Fibroblast of villous mesenchyme (primary cell): Measurements from ENCODE around the gene HOTAIR. TPM values are rescaled to one million over a fixed set of nuclear protein-coding genes. Genes with fewer than 3 reads are reported as not detected.

Source experiments
- DNase-seq: peaks from one replicate; pipeline ENCODE4 v3.0.0-alpha.2; 2010; ENCODE audit warnings: low read depth
- H3K4me3 ChIP-seq: 2 replicates; pipeline ENCODE4 v1.5.1; 2011; ENCODE audit warnings: low read depth, mild to moderate bottlenecking, low read length
- total RNA-seq: library from RNA; depleted of rRNA; stranded (reverse); fragments of >200 nt; gene quantifications from 2 replicates; pipeline ENCODE4 v1.2.3, GENCODE V29; 2012
- TF ChIP-seq, protein P1 (sequence below): IDR thresholded peaks from 2 replicates; pipeline ENCODE4 v1.5.1; 2012; ENCODE audit warnings: low read depth, mild to moderate bottlenecking, low read length; ENCODE audit not compliant: insufficient read depth

HOTAIR gene
- total RNA-seq, 1 donor, result 0.86 TPM

DNA sequence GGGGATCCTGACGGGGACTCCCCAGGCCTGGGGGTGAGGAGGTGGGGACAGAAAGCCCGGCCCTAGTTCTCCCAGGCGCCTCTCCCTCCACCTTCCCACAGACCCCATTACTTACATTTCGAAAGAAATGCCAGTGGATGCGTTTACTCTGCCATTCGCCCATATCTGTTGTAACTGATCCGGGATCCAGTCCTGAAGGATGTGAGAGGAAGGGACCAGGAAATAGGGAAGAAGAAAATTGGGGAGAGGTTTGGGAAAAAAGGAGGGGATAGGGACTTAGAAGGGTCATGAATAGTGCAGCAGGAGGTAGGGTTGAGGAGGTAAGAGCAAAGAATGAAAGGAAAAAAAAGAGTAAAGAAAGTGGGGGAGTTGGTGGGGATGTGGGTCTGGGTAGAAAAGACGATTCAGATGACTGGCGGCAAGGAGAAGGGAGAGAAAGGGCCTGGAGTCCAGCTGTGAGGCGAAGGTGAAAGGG, 18.9 kb downstream of the HOTAIR start:
- H3K4me3 ChIP-seq, result no peak overlapping the region
- no peak for DNase-seq
- TF ChIP-seq, protein P1, sequence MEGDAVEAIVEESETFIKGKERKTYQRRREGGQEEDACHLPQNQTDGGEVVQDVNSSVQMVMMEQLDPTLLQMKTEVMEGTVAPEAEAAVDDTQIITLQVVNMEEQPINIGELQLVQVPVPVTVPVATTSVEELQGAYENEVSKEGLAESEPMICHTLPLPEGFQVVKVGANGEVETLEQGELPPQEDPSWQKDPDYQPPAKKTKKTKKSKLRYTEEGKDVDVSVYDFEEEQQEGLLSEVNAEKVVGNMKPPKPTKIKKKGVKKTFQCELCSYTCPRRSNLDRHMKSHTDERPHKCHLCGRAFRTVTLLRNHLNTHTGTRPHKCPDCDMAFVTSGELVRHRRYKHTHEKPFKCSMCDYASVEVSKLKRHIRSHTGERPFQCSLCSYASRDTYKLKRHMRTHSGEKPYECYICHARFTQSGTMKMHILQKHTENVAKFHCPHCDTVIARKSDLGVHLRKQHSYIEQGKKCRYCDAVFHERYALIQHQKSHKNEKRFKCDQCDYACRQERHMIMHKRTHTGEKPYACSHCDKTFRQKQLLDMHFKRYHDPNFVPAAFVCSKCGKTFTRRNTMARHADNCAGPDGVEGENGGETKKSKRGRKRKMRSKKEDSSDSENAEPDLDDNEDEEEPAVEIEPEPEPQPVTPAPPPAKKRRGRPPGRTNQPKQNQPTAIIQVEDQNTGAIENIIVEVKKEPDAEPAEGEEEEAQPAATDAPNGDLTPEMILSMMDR, result no peak

DNA sequence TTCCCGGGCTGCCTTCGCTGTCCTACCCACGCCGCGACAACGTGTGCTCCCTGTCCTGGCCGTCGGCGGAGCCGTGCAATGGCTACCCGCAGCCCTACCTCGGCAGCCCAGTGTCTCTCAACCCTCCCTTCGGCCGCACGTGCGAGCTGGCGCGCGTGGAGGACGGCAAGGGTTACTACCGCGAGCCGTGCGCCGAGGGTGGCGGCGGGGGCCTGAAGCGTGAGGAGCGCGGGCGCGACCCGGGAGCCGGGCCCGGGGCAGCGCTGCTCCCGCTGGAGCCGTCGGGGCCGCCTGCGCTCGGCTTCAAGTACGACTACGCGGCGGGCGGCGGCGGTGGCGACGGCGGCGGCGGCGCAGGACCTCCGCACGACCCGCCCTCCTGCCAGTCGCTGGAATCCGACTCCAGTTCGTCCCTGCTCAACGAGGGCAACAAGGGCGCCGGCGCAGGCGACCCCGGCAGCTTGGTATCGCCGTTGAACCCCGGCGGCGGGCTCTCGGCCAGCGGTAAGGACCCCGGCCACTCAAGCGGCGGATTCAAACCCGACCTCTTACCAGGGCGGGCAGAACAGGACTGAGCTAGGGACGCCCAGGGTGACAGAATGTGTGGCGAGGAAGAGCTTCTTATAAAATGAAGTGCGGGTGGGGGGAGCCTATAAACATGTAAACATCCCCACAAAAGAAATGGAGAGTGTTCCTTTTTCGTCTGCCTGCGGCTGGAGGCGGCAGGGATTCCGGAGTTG, 19.5 kb downstream of the HOTAIR start:
- TF ChIP-seq, protein P1, result no peak
- no peak for DNase-seq
- H3K4me3 ChIP-seq, result no peak overlapping the region

DNA sequence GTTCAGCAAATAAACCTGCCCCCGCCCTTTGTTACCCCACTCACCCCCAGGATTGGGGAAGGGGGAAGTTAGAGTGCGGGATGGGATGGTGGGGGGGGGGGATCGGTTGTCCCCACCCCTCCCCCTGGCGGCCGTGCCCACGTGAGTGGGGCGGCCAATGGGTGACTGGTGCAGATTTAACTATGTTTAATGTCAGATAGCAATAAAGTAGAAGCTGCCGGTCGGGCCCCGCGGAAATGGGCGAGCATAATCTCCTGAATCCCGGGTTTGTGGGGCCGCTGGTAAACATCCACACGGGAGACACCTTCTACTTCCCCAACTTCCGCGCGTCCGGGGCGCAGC, 20.1 kb downstream of the HOTAIR start, which contains the start of gene HOXC12:
Gene HOXC12, plus strand, starts transcription at position 210 of the 342 bp plus-strand sequence. Its CDS starts 27 bp downstream, at position 237.
- no peak within 1 kb of the TSS for H3K4me3 ChIP-seq
- no peak for DNase-seq
- TF ChIP-seq, protein P1, result no peak

DNA sequence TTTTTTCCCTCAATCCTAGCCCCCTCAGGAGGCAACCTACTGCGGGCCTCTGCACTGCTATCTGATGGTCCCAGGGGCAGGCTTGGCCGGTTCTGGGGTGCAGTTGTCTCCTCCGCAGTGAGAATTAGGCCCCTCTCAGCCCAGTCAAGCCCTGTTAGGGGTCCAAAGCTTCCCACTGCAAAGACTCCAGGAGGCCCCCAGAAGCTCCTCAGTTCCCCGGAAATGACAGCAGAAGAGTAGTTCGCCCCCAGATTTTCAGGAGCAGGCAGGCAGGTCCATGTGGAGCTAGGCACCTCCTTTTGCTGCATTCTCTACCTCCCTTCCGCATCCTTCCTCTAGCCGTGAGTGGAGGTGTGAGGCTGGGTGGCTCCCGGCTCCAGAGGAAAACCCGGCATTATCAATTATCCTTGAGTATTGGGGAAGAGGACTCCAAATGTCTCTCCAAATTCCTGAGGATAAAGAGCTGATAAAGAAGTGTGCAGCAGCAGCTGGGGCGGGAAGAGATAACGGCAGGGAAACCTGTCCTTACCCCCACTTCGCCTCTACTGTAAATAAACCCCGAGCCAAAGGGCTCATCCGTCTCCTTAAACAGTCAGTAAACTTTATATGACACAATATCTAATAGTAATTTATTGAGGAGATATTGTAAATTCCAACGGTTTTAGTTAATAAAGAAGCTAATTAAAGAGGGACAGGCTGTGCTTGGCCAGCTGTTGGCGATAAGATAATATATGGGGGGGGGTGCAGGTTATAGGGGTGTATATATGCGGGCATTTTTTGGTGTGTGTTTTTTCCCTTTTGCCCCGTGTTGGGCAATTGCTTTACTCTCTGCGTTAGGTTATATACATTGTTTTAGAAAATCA, 20.7 kb downstream of the HOTAIR start:
- no peak for DNase-seq
- no peak overlapping the region for H3K4me3 ChIP-seq
- TF ChIP-seq, protein P1, result no peak

DNA sequence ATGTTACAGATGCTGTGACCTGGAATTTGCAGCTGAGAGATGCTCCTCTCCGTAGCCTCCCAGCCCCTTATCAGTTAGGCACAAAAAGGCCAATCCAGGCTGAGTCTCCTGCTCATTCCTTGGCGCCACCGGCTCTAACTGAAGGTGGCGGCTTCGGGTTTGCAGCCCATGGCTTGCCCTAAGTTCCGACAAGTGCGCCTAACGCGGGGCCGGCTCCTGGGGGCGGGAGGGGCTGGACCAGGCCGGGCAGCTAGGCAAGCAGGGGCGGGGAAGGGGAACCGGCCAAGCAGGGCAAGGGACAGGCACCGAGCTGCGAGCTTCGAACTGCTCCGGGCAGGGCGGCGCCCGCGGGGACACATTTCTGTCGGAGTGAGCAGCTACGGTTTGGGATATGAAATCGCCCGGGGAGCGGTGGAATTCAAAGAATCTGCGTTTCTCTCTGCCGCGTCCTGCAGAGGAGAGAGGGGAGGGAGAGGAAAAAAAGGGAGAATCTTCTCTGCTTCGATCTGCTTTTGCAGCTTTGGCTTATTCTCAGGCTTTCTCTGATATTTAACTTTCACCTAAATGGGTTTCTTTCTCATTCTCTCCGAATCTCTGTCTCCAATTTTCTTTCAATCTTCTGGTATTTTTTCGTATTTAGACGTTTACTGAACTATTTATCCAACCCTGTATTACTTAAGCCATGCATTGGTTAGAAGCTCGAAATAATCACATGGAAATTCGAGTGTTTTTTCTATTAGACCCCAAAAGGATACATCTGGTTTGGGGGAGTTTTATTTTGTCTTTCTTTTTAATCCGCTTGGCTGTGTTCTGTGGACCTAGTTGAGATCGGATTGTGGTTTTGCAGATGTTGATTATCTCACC, 21.7 kb downstream of the HOTAIR start:
- no peak overlapping the region for H3K4me3 ChIP-seq
- TF ChIP-seq, protein P1, result no peak
- DNase-seq, result no peak

DNA sequence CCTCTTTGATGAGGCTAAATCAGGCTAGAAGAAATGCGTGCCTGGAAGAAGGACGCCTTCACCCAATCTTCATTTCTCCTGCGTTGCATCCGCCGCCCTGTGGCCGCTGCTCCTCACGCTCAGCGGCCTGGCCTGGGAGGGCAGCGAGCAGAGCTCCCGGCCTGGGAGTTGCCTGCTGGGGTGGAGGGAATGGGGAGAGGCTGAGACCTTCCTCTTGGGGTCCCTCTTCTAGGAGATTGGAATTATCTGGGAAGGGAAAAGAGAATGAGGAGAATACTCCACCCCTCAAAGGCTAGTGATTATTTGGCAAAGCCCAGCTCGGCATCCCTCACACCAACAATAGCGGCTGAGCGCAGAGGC, 22.4 kb downstream of the HOTAIR start:
- DNase-seq, result no peak
- no peak overlapping the region for H3K4me3 ChIP-seq
- TF ChIP-seq, protein P1, result no peak
